GM13976 (cell line): ENCODE results near the gene RAD51B.

Experiments
- DNase-seq: peaks from one replicate; pipeline ENCODE4 v3.0.0; 2012; ENCODE audit warnings: low spot score
- CTCF ChIP-seq: IDR thresholded peaks from 2 replicates; pipeline ENCODE4 v1.5.1; 2012; ENCODE audit warnings: borderline replicate concordance, mild to moderate bottlenecking; ENCODE audit not compliant: insufficient read depth; ENCODE audit errors: extremely low read depth, missing control alignments, control extremely low read depth
- in situ Hi-C: fragments of 300-500 bp; cut with MboI; formaldehyde crosslinking; loops from one replicate; pipeline ENCODE4 v1.12.0; 2022; ENCODE audit warnings: low sequenced_read_pairs, mixed read lengths, inconsistent platforms; ENCODE audit not compliant: unreplicated experiment

Gene RAD51B

GRCh38 chr14:67831113-67831512 is 11.5 kb downstream of the RAD51B start:
- in situ Hi-C loops = loop anchor here (25.0 kb wide), 1 partner anchor 1006 kb away; no protein-coding TSS in a partner anchor
- TF ChIP-seq CTCF = no peak
- DNase-seq = no peak

DNA sequence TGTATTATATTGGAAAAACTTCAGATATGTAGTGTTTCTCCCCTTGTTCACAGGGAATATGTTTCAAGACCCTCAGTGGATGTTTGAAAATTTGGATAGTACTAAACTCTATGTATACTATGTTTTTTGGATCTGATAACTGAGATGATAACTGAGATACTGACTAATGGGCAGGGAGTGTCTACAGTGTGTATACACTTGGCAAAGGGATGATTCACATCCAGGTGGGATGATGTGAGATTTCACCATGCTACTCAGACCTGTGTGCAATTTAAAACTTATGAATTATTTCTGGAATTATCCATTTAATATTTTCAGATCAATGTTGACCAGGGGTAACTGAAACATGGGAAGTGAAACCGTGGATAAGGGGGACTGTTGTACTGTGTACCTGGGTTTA is 13.8 kb downstream of the RAD51B start:
- no peak for TF ChIP-seq CTCF
- in situ Hi-C loops = loop anchor here (25.0 kb wide), 1 partner anchor 1004 kb away; no protein-coding TSS in a partner anchor
- DNase-seq = no peak

- in situ Hi-C loops = loop anchor here (25.0 kb wide), 1 partner anchor 1002 kb away; no protein-coding TSS in a partner anchor
- DNase-seq = no peak
- TF ChIP-seq CTCF = no peak
These were observed 16.0 kb downstream of the RAD51B start for GRCh38 chr14:67835596-67835995.

DNA sequence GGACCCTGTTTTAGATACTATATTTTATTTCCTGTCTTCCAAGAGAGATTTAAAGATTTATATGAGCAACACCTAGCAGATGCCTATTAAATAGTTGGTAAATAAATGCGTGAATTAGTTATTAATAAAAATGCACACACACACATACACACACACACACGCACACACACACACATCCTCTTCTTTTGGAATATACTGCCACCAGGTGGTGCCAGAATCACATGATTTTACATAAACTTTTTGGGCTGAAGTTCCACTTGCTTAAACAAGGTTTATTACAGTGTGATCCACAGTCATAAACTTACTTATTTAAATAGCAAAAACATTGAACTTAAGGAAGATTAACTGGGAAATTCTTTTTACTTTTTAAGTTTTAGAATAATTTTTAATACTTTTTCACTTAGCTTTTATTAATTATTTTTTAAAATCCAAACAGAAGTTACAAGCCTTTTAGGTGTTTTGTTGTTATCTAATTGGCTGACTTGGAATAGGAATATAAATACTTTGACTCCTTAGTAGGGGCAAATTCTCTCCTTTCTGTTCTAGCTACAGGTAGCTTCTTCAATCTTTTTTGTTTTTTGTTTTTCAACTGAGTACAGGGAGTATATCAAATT is 17.5 kb downstream of the RAD51B start:
- no peak for DNase-seq
- peak; percentile 68 for TF ChIP-seq CTCF
- in situ Hi-C loops = loop anchor here (25.0 kb wide), 1 partner anchor 1000 kb away; no protein-coding TSS in a partner anchor

- DNase-seq = no peak
- in situ Hi-C loops = loop anchor here (25.0 kb wide), 1 partner anchor 991 kb away; no protein-coding TSS in a partner anchor
- TF ChIP-seq CTCF = no peak
These were observed 26.5 kb downstream of the RAD51B start for GRCh38 chr14:67846029-67846610.

- in situ Hi-C loops = no loop called here
- no peak for DNase-seq
- no peak for TF ChIP-seq CTCF
These were observed 30.7 kb downstream of the RAD51B start for GRCh38 chr14:67850066-67850830.
